Activated CD4-positive, alpha-beta T cell treated with anti-CD3 and anti-CD28 coated beads, Interleukin-2, amount 50 U/mL, for 1 hour (primary cell): ENCODE results near the gene SEPTIN5.

Source experiments
- DNase-seq: peaks from one replicate; pipeline ENCODE4 v3.0.0-alpha.2; 2020

SEPTIN5 gene

DNA sequence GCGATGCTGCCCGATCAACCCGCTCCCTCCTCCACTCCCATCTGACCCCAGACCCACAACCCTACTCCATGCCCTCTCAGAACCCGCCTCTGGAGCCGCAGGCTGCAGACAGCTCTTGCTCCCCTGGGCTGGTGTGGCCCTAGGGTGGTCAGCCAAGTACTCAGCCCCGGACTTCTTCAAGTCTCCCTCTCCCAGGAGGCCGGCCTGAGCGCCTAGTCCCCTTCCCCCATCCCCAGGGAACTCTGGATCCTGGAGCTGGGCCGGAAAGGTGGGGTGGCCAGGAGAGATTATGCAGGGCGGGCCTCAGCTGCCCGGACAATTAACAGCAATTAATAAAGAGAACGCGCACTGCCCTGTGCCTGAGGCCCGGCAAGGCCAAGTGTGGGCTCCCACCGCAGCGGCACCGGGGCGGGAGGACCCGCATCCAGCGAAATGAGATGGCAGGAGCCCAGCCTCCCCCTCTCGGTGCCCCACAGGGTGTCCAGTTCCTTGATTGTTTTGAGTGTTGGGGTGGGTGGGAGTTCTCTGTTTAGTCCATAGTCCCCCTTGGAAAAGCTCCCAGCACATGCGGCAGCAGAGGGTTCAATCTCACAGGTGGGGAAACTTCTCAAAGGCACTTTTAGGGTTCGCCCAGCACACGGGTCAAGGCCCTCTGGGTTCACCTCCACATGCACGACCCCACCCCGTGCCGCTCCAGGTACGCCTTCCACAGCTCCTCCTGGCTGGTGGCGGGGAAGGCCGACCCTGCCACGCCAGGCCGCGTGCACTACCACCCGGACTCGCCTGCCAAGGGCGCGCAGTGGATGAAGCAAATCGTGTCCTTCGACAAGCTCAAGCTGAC, 49.4 kb downstream of the SEPTIN5 start:
- no peak for DNase-seq

DNA sequence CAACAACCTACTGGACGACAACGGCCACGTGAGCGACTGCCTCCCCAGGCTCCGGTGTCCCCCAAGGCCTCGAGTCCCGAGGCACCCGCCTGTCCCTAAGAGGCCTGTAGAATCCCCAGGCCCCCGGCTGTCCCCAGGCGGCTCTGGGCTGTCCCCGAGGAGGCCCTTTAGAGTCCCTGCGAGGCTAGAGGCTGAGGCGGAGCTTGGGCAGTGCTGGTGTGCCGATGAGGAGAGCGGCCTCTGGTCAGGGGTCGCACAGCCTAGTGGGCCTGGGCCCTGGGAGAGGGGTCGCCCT, 49.9 kb downstream of the SEPTIN5 start:
- no peak for DNase-seq

DNA sequence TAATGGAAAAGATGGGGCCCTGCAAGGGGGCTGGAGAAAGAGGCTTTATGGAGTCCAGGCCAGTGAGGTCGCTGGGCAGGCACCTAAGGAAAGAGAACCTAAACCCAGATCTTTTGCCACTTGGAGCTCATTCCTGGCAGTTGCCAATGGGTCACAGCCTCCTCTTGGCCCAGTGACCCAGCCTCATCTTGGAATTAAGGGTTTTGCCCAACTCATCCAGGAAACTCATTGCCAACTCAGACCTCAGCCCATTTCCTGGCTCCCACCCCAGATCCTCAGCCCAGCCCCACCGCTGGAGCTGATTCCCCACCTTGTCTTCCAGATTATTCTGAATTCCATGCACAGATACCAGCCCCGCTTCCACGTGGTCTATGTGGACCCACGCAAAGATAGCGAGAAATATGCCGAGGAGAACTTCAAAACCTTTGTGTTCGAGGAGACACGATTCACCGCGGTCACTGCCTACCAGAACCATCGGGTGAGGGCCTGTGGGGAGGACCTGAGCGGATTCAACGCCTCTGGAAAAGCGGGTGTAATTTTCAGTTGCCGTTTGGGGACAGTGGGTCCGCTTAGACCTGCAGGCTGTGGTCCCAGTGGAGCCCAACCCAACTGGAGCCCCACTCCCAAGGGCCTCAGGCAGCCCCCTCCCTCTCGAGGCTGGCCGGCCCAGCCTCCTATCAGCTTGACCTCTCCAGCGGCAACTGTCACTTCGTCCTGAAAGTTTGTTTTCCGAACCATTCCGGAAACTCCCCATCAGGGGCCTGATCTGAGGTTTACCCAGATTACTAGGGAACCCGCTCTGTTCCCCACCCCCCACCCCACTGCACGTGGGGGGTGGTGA, 50.6 kb downstream of the SEPTIN5 start:
- no peak for DNase-seq

DNA sequence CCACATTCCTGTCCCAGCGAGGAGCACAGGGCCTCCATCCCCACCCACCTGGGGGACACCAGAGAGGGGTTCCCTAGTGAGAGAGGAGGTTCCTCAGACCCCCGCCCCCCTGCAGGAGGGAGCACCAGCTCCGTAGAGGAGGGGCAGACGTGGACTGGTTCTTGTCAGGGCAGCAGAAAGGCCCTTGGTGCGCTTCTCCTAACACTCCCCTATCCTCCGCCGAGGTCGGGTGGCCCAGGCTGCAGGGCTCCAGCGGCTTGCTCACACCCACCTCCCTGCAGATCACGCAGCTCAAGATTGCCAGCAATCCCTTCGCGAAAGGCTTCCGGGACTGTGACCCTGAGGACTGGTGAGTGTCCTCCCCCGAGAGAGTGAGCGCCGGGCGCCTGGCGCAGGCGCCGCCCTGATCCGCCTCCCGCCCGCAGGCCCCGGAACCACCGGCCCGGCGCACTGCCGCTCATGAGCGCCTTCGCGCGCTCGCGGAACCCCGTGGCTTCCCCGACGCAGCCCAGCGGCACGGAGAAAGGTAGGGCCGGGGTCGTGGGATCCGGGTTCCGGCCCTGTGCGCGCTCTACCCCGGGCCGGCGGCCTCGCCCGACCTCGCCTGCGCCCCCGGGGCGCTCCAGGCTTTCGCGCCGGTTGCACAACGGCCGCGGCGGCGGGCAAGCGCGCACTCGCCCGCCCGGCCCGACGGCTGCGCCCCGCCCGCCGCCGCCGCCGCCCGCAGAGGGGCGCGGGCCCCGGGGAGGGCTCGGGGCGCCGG, 51.4 kb downstream of the SEPTIN5 start:
- DNase-seq = no peak

DNA sequence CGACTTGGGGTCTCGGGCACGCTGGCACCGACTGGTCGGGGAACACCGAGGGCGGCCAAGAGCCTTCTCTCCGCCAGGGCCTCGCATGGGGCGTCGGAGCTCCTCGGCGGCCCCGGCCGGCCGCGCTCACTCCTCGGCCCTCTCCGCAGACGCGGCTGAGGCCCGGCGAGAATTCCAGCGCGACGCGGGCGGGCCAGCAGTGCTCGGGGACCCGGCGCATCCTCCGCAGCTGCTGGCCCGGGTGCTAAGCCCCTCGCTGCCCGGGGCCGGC, 51.9 kb downstream of the SEPTIN5 start:
- no peak for DNase-seq

DNA sequence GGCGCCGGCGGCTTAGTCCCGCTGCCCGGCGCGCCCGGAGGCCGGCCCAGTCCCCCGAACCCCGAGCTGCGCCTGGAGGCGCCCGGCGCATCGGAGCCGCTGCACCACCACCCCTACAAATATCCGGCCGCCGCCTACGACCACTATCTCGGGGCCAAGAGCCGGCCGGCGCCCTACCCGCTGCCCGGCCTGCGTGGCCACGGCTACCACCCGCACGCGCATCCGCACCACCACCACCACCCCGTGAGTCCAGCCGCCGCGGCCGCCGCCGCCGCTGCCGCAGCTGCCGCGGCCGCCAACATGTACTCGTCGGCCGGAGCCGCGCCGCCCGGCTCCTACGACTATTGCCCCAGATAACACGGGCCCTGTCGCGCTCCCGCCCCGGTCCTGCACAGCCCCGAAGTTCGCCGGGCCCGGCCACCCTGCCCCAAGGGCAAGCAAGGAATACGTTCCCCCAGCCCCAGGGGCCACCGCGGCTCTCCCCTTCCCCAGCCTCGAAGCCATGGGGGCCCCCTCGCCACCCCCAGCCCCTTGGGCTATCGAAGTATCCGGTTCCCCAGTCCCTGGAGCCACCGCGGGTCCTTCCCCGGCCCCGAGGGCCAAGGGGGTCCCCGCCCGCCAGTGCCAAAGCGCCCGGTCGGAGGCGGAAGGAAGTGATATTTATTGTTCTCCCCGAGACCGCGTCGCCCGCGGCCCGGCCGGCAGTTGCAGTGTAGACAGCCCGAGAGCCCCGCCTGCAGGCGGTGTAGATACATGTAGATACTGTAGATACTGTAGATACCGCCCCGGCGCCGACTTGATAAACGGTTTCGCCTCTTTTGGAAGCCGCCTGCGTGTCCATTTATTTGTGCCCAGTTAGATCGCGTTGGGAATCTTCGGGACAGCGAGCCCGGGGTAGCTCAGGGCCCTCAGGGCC, 52.5 kb downstream of the SEPTIN5 start:
- peak; percentile 47 for DNase-seq

DNA sequence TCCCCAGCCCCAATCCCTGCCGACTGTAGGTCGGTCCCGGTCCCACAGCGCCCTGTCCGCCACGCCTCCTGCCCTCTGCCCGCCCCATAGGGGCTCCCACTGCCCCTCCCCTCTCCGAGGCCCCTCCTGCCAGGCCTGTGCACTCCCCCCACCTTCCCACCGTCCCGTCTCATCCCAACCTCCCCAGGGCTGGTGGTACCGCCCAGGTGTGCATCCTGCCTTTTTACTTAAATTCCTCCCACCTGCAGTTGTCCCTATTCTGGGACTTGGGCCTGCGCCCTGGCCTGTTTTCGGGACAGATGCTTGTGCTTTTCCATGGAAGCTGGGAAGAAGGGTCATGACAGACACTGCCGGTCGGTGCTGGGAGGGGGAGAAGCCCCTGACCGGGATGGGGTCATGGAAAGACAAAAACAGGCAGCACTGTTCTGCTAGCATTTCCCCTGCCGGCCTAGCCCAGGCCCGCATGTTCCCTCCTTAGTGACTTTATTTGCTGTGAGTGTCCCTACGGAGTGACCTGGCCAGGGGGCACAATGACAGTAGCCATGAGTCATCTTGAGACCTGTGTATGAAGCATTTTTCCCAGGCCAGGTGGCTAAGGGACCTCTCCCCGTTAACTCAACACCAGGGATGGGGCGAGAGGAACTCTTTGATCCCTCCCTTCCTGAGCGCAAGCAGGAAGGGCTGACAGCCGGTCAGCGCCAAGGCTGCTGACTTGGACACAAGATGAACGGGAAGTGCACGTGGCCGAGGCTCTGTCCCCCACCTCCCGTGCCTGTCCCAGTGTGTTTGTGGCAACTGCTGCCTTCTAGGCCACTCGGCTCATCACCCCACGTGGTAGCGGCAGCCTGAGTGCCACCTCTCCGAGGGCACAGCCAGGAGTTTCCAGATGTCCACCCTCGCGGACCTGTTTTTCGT, 53.4 kb downstream of the SEPTIN5 start:
- no peak for DNase-seq

DNA sequence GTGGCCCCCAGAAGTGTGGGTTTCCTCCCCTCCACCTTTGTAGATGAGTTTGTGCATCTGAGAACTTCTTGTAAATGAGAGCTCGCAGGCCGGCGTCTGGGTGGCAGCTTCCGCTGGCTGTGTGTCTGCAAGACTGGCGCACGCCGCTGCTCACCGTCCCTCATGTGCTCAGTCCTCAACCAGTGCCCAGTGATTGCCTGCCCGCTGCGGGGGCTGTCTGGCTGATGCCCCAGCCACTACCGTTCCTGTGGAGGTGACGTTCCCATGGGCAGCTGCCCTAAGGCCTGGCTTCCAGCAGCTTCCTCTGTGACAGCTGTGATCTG, 55.1 kb downstream of the SEPTIN5 start:
- DNase-seq = no peak

DNA sequence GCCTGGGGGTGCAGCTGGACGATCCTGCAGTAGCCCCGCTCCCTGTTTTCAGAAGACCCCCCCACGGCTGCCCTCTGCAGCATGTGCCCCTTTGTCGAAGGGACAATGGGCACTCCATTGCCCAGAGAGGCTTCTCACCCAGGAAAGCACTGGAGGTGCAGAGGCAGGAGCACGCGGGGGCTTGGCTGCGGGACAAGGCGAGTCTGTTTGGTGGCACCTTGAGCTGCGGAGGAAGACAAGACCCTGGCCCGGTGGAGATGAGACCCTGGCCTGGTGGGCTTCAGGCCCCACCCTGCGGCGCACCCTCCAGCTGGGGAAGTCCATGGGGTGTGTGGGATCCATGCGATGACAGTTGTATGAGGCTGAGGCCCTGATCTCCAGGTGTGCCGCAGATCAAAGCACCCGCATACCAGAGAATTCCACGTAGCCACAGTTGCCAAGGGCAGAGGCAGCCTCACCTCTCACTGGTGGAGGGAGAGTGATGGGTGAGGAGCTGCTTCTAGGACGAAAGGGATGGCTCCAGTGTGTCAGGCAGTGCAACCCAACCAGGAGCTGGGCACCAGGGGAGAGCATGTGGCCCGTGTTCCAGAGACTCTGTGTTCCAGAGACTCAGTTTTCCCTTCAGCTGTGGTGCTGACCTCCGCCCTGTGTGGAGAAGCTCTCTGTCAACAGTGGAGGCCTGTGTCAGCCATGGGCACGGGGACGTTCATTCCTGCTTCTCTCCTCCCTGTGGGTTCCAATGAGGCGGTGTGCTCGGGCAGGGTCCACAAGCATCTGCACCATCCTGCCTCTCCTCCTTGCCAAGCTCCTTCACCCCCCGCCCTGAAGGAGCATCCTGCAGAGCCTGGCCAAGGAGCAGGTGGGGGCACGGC, 56.3 kb downstream of the SEPTIN5 start:
- no peak for DNase-seq

DNA sequence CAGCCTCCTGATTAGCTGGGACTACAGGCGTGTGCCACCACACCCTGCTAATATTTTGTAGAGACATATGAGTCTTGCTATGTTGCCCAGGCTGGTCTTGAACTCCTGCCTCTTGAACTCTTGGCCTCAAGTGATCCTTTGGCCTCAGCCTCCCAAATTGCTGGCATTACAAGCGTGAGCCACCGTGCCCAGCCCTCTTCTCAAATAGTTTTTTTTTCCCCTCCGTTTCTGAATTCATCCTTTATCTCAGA, 58.0 kb downstream of the SEPTIN5 start:
- DNase-seq = no peak
